IPS DF 6.9 (cell line): Measurements from ENCODE around the gene DNAJC1.

Experiments
- DNase-seq: peaks from one replicate; pipeline ENCODE4 v3.0.0-alpha.2; 2013; ENCODE audit warnings: low read depth, low spot score
- H3K27ac ChIP-seq: one replicate; pipeline ENCODE4 v1.5.1; 2013; ENCODE audit warnings: low read length, control low read depth
- H3K27me3 ChIP-seq: 2 replicates; pipeline ENCODE4 v1.6.1; 2013; ENCODE audit warnings: mild to moderate bottlenecking, low read length; ENCODE audit not compliant: control insufficient read depth, insufficient read depth
- H3K36me3 ChIP-seq: 2 replicates; pipeline ENCODE4 v1.6.1; 2013; ENCODE audit warnings: low read length; ENCODE audit not compliant: control insufficient read depth, insufficient read depth
- H3K4me1 ChIP-seq: 2 replicates; pipeline ENCODE4 v1.6.1; 2013; ENCODE audit warnings: low read length; ENCODE audit not compliant: control insufficient read depth, insufficient read depth
- H3K4me3 ChIP-seq: 2 replicates; pipeline ENCODE4 v1.5.1; 2013; ENCODE audit warnings: mild to moderate bottlenecking, low read length
- H3K9me3 ChIP-seq: 2 replicates; pipeline ENCODE4 v1.6.1; 2013; ENCODE audit warnings: low read length, inconsistent platforms; ENCODE audit not compliant: control insufficient read depth, insufficient read depth
- WGBS: extraction: QIAGEN DNeasy Blood & Tissue Kit; methylation state at CpG from one replicate; pipeline ENCODE4 v1.1.7; 2013; ENCODE audit warnings: mixed read lengths, missing lambda C conversion rate; ENCODE audit not compliant: insufficient read length, insufficient coverage; 5-methylcytosine and 5-hydroxymethylcytosine counted together

DNAJC1 gene

DNA sequence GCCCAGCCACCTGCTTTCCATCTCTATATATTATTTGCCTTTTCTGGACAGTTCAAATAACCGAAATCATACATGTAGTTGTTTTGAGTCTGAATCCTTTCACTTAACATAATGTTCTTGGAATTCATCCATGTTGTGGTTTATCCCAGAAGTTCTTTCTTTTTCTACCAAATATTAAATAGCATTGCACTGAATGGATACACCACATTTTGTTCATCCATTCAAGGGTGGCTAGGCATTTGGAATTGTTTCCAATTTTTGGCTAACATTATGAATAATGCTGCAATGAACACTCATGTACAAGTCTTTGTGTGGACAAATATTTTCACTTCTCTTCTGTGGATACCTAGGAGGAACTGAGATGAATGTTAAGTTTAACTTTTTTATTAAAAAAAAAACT, 18.0 kb downstream of the DNAJC1 start:
- H3K4me3 ChIP-seq: no peak overlapping the region
- no peaks in the 10 kb centered on the region for H3K9me3 ChIP-seq
- H3K36me3 ChIP-seq: no peaks in the 10 kb centered on the region
- H3K4me1 ChIP-seq: no peaks in the 10 kb centered on the region
- no peaks in the 10 kb centered on the region for H3K27me3 ChIP-seq
- WGBS: no CpG with 5 or more reads among the region's 1 CpG
- no peak overlapping the region for H3K27ac ChIP-seq
- DNase-seq: no peak

DNA sequence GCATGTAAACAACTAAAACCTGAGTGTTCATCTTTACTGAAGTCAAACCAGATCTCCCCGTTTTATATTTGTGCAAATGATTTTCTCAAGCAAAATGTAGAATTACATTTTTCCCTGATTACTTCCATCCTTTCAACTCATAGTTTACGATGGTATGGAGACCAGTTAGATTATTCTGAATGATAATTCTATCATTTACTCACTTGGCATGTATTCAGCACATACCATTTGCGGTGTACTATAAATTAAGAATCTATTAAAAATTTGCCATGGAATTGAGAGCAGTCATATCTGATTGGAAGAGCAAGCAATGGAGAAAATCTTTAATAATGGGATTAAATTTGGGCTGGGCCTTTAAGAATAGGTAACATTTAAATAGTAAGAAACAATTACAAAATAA, 22.4 kb downstream of the DNAJC1 start:
- Histone ChIP-seq H3K27ac (no peak overlapping the region), H3K9me3 (no peaks in the 10 kb centered on the region), H3K4me3 (no peak overlapping the region), H3K4me1 (no peaks in the 10 kb centered on the region), H3K36me3 (no peaks in the 10 kb centered on the region), H3K27me3 (no peaks in the 10 kb centered on the region)
- no CpG with 5 or more reads among the region's 3 CpGs for WGBS
- no peak for DNase-seq

DNA sequence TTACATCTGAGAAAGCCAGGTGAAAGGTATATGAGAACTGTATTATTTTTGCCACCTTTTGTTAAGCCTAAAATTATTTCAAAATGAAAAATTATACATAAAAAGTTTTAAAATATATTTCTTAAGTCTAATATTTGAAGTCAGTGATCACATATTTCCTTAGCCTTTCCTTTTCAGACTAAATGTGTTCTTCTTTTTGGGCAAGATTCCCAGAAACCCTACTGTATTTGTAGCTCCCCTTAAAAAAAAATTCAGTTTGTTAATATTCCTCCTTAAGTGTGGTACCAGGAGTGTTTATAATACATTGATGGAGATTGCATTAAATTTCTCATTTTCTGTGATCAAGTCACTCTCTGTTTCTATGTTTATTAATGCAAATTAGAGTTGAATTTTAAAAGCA, 22.8 kb downstream of the DNAJC1 start:
- Histone ChIP-seq H3K27ac (no peak overlapping the region), H3K27me3 (no peaks in the 10 kb centered on the region), H3K4me3 (no peak overlapping the region), H3K9me3 (no peaks in the 10 kb centered on the region), H3K36me3 (no peaks in the 10 kb centered on the region), H3K4me1 (no peaks in the 10 kb centered on the region)
- DNase-seq: no peak

DNA sequence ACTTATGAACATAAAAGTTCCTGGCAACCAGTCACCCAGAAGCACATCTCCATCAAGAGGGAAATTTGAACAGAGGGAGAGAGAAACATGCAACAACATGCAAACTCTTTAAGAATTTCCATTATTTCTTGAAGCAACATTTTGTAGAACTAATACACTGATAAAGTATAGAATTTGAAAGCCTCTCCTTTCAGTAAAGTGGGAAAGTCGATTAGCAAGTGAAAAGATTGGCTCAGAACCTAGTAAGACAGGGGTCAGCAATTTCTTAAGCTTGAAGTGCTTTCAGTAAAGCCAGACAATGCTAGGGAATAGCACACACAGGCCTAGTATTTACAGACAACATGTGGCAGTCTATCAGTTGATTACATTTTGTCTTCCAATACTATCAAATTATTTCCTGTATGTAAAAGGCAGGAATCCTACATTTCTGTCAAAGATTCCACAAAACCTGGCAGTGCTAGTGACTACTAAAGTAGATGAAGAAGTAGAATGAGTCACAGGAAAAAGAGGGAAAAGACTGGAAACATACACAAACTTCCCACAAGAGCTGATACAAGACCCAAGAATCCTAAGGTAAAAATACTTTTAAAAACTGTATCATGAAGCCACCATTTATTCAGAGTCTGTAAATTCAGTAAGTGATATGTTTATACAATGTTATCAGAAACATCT, 25.2 kb downstream of the DNAJC1 start:
- Histone ChIP-seq H3K27me3 (no peaks in the 10 kb centered on the region), H3K9me3 (no peaks in the 10 kb centered on the region), H3K4me3 (no peak overlapping the region), H3K36me3 (no peaks in the 10 kb centered on the region), H3K4me1 (peaks cover 2% of the 10 kb centered on the region; the same call in 1 of the 2 replicates), H3K27ac (no peak overlapping the region)
- no CpG with 5 or more reads among the region's 1 CpG for WGBS
- no peak for DNase-seq

DNA sequence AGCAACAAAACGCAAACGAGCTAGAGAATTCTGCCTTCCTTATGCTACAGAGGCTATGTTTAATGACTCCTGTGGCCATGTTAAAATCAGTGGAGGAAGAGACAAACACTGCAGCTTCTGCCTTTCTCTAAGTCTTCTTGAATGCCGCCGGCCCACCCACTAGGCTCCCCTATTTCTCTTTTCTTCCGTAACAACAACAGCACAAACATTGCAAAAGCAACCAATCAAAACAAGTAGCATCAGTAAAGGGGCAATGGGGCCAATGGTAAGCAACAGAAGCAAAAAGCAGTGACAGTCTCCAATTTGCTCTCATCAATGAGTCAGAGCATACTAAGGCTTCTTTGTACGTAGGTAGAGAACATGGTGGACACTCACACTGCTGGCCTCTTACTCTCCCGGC, 26.8 kb downstream of the DNAJC1 start:
- H3K36me3 ChIP-seq: no peaks in the 10 kb centered on the region
- WGBS: no CpG with 5 or more reads among the region's 7 CpGs
- no peak overlapping the region for H3K27ac ChIP-seq
- no peak for DNase-seq
- H3K4me3 ChIP-seq: no peak overlapping the region
- no peaks in the 10 kb centered on the region for H3K27me3 ChIP-seq
- H3K9me3 ChIP-seq: no peaks in the 10 kb centered on the region
- peaks cover 2% of the 10 kb centered on the region; the same call in 1 of the 2 replicates for H3K4me1 ChIP-seq

DNA sequence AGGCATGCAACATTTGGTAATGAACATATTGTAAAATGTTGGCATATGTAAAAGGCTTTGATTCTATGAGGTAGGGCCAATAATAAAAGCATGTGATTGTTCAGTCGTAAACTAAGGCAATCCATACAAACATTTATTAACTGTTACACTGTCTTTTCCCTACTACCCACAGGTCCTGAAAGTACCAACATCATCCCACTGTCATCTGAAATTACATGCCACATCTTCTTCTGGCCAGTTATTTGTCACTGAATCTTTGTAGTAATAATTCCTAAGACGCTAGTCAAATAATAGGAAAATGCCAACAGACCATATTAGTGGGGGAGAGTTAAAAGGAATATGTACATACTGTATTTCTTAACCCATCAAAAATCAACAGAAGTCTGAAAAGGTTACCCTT, 27.2 kb downstream of the DNAJC1 start:
- no peaks in the 10 kb centered on the region for H3K36me3 ChIP-seq
- H3K9me3 ChIP-seq: no peaks in the 10 kb centered on the region
- DNase-seq: no peak
- WGBS: no CpG with 5 or more reads among the region's 2 CpGs
- no peak overlapping the region for H3K27ac ChIP-seq
- H3K4me1 ChIP-seq: peaks cover 2% of the 10 kb centered on the region; the same call in 1 of the 2 replicates
- H3K4me3 ChIP-seq: no peak overlapping the region
- no peaks in the 10 kb centered on the region for H3K27me3 ChIP-seq

DNA sequence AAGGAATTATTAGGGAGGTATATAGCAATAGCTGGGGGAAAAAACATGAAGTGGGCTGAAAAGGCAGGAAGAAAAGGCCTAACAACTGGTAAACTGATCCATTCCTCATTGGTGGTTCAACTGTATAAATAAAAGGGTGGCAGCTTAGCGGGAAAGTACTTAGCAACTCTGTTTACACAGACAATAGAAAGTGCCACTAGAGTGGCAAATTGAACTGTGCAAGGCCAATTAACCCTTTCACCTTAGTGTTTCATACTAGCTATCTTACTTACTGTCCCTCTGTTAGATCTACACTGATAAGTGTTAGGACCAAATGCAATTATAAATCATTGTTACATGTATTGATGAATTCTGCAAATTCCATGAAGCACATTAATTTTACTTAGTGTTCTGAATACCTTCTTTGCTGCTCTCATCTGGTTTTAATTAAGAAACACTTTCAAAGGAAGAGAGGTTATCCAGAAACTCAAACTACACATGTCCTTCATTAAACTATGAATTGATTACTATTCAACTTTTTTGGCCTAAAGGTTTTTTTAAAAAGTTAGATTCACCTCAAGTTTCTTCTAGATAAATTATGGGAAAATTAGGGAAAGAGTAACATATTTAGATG, 28.0 kb downstream of the DNAJC1 start:
- Histone ChIP-seq H3K4me3 (no peak overlapping the region), H3K27ac (no peak overlapping the region), H3K36me3 (no peaks in the 10 kb centered on the region), H3K27me3 (no peaks in the 10 kb centered on the region), H3K4me1 (peaks cover 2% of the 10 kb centered on the region; the same call in 1 of the 2 replicates), H3K9me3 (no peaks in the 10 kb centered on the region)
- WGBS: no CpG with 5 or more reads among the region's 1 CpG
- DNase-seq: no peak

DNA sequence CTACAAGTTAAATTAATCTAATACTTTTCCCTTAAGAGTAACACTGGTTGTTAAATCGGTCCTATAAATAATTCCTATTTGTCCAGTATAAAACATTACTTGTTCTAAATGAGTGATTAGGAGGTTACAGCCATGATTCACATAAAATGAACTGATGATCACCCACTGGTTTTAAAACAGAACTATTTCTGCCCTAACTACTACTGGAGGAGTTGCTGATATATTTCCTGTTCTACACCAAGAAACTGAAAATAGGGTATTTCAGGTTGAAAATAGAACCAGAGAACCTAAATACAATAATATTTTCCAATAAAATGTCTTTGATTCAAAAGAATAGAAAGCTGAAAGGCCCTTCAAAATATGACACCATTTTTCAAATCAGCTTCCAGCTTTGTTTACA, 30.9 kb downstream of the DNAJC1 start:
- Histone ChIP-seq H3K27ac (no peak overlapping the region), H3K36me3 (no peaks in the 10 kb centered on the region)

DNA sequence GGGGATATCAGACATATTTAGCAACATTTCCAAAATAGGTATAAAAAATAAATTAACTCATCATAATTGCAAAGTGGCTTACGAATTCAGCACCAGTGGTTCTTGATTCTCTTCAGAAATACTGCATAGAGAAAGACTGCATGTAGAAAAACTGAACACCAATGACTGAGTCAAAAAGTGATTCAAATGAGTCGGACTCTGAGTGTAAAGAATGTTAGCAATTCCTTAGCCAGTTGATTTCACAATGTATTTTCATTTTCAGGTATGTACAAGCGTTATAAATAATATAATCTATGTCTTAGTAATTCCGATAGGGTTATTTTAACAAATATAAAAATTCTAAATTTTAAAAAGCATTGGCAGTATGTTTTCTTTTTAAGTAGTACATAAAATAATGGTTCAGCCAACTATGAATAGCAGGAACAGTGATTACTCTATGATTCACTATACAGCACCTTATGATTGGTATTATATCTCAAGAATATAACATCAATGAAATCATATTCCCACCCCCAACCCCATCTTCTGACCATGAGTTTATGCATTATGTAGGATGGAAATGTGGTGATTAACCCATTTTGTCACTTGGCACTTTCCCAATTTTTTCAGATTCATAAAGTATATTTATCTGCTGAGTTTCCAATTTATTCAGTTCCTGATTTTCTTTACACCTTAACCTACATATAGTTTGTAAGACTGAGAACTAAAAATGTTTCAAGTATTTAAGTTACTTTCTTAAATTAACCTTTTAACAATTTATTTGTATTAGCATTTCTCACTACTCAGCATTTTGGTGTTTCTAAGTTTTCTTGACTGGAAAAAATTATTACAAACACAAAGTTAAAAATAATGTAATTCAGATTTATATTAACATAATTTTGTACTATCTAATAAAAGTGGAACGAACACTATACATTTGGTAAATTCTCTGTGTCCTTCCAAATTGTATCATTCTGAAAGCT, 33.9 kb downstream of the DNAJC1 start:
- Histone ChIP-seq H3K27ac (no peak overlapping the region), H3K4me3 (no peak overlapping the region)
- no CpG with 5 or more reads among the region's 5 CpGs for WGBS

More for the DNA sequence above, 30.9 kb downstream of the DNAJC1 start:
- no CpG with 5 or more reads among the region's 1 CpG for WGBS
- Histone ChIP-seq H3K27me3 (no peaks in the 10 kb centered on the region), H3K9me3 (no peaks in the 10 kb centered on the region), H3K4me1 (peaks cover 2% of the 10 kb centered on the region; the same call in 1 of the 2 replicates), H3K4me3 (no peak overlapping the region)
- DNase-seq: no peak

DNA sequence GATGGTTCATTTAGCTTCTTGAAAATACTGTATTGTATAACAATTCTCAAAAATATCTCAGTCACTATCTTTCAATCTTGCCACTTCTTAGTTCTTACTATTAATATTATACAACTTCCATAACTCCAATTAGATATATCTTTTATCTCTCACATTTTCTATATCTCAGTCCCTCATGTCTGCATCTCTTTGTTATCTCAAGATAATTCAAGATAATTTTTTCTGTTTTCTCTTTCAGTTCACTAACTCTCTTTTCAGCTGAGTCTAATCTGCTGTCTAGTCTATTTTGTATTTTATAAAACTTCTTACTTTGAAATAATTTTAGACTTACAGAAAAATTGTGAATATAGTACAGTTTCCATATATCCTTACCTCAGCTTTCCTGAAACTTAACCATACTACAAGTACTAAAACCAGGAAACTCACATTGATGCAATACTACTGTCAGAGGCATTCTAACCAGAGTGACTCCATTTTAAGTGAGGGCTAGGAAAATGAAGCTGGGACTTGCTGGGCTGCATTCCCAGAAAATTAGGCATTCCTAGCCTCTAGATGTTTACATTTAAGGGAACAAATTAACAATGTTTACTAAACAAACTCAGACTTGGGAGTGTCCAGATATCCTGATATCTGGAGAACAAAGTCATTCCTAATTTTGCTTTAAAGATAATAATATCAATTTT, 38.4 kb downstream of the DNAJC1 start:
- Histone ChIP-seq H3K27me3 (no peaks in the 10 kb centered on the region), H3K4me3 (no peak overlapping the region), H3K36me3 (no peaks in the 10 kb centered on the region), H3K9me3 (no peaks in the 10 kb centered on the region), H3K27ac (no peak overlapping the region), H3K4me1 (no peaks in the 10 kb centered on the region)
- no peak for DNase-seq

More for the DNA sequence above, 33.9 kb downstream of the DNAJC1 start:
- Histone ChIP-seq H3K27me3 (no peaks in the 10 kb centered on the region), H3K9me3 (no peaks in the 10 kb centered on the region), H3K36me3 (no peaks in the 10 kb centered on the region), H3K4me1 (no peaks in the 10 kb centered on the region)
- DNase-seq: no peak
